GM21390 (cell line): ENCODE results near the gene MRPL50.

ENCODE experiments used
- ATAC-seq: cut with Tn5 transposase; IDR thresholded peaks from one replicate; pipeline ENCODE4 v1.9.1; 2021; ENCODE audit not compliant: unreplicated experiment

MRPL50 gene

GRCh38 chr9:101398068-101398929, at the start of gene MRPL50, which contains the start of gene ZNF189:
MRPL50 (minus strand) TSS chr9:101398618; CDS start chr9:101398592, 26 bp downstream.
ZNF189 (plus strand) TSS chr9:101398851; CDS start chr9:101399157, 306 bp downstream.
- peak; percentile 98 for ATAC-seq

DNA sequence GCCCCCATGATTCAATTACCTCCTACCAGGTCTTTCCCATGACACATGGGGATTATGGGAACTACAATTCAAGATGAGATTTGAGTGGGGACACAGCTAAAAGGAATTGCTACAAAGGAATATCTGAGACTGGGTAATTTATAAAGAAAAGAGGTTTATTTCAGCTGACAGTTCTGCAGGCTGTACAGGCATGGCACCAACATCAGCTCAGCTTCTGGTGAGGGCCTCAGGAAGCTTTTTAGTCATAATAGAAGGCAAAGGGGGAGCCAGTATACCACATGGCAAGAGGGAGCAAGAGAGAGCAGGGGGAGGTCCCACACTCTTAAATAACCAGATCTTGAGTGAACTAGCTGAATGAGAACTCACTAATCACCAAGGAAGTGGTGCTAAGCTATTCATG, 48.3 kb upstream of the MRPL50 start:
- no peak for ATAC-seq

DNA sequence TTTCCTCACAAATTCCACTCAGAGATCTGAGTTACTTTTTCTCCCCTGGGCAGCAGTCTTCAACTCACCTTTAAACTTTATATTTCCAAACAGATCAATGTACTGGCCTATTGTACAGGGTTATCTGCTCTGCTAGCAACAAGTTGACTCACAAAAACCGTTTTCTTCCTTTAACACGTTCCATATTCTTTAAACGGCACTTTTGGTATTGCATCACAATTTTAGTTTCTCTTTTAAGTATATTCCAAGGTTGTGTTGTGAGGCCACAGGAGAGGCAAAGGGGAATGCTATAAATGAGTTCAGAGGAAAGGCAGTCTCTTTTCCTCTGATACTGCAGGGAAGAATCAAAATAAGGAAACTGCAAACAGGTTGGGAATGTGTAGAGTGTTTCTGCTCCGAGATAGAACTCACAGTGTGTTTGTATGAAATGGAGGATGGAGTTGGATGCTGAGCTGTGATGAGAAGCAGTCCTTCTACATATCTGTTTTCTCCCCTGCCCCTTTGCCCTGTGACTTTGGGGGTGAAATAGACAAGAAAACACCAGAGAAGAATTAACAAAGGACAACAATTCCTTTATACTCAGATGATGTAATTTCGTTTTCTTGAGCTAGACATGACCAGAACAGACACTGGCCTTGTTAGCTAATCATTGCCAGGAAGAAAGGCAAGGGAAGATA, 47.1 kb upstream of the MRPL50 start:
- ATAC-seq = no peak

- no peak for ATAC-seq
Observed at GRCh38 chr9:101443364-101443771, 45.0 kb upstream of the MRPL50 start.

DNA sequence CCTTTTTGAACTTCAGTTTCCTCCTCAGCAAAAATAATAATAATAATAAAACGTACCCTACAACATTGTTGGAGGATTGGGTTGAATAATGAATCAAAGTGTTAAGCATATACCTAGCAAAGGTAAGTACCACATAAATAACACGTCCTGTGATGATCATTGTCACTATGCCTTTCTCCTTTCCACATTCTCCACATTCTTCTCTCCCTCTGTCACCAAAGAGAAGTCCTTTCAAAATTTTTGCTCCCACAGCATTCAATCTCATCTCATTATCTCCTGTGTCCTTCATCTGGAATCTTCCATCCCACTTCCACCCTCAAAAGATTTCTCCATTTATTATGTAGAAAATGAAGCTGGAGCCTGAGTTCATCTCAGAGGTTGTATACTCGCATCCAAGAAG, 44.3 kb upstream of the MRPL50 start:
- no peak for ATAC-seq

- no peak for ATAC-seq
Observed at GRCh38 chr9:101442318-101442717, 43.9 kb upstream of the MRPL50 start.

DNA sequence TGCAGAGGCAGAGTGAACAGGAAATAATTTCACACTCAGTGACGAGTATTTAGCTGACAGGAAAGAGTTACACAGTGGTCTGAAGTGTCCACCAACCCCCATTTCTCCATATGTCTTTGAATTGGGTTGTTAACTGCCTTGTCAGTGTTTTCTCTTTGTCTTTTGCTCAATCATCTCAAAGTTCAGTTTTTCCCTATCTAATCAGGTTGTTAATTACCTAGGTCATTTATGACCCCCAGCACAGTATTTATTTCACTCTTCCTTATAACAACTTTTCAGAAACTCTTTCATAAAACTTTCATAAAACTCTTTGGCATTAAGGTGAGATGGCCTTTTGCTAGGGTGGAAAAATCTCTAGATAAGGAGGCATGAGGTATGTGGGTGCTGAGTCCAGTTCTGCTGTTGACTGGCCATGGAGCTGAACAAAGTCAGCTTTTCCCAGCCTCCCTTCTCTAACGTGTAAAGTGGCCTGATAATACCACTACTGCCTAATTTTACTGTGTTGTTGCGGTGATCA, 42.4 kb upstream of the MRPL50 start:
- no peak for ATAC-seq

DNA sequence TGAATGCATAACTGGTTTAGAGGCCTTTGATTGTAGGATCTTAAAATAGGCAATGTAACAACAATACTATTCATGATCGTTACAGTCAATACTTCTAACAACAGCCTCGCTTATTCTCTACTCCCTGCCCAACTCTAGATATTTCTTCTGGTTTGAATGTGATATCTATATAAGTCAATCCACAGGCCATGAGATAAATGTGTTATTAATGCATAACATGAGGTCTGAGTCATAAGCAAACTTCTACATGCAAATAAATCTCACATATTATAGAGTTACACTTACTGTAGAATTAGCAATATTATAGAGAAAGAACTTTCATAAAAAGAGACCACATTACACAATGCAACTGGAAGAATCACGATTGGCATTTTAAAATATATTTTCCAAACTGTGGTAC, 40.1 kb upstream of the MRPL50 start:
- ATAC-seq = no peak

- no peak for ATAC-seq
Observed at GRCh38 chr9:101437806-101438232, 39.4 kb upstream of the MRPL50 start.

- no peak for ATAC-seq
Observed at GRCh38 chr9:101435601-101436079, 37.2 kb upstream of the MRPL50 start, which contains the start of gene ALDOB. ALDOB (minus strand) TSS chr9:101435774; CDS start chr9:101430887, 4,887 bp downstream.

DNA sequence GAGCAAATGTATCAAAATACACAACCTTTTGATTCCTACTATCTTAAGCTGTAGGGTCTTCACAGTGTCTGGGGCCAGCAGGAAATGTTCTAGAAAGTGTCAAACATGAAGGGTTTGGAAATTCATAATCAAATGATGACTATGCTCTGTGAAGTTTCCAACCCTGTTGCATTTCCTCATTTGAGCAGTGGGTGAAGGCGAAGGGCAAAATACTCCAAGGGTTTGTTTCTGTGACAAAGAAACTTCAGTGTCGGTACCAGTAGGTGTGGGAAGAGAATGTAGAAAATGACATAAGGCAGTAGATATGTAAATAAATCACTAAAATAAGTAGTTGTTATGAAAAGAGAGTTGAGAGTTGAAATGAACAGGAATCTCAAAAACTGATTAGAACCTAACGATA, 36.6 kb upstream of the MRPL50 start:
- no peak for ATAC-seq

DNA sequence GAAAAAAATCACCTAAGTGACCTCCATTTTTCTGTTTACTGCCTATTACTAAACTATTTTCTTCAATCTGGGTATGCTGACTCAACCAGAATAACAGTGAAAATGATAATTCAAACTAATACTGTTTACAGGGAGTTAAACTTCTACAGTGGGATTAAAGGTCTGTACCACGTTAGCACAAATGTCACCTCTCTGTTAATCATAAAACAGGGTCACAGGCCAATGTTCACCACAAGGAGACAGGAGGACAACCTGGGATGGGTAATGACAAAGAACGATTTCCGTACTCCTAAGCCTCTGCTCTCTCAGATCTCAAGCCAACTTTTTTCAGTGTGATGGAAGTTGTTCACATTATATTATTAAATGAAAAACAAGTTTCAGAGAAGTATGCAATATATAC, 34.8 kb upstream of the MRPL50 start:
- no peak for ATAC-seq

GRCh38 chr9:101432740-101433139, 34.3 kb upstream of the MRPL50 start:
- ATAC-seq = no peak

DNA sequence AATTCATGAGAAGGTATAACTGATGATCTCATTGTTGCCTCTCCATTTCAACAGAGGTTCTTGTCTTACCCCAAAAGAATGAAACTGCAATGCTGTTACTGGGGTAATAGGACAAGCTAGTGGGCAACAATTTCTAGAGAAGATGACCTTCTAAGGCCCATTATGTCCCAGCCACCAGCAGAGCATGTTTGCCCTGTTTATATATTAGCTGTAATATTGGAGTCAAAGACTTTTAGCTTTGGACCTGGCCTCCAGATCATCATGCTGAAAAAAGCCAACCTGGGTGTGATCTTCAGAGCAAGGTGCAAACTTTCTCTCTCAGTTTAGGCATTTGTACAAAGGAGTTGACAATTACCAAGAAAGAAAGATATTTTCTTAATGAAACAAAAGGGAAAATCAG, 33.8 kb upstream of the MRPL50 start:
- no peak for ATAC-seq

GRCh38 chr9:101429736-101430135, 31.3 kb upstream of the MRPL50 start:
- no peak for ATAC-seq

GRCh38 chr9:101428909-101429308, 30.5 kb upstream of the MRPL50 start:
- ATAC-seq = no peak

- peak; percentile 69 for ATAC-seq
Observed at GRCh38 chr9:101427957-101428655, 29.7 kb upstream of the MRPL50 start.

GRCh38 chr9:101427358-101427757, 28.9 kb upstream of the MRPL50 start:
- ATAC-seq = no peak

- no peak for ATAC-seq
Observed at GRCh38 chr9:101421653-101422065, 23.2 kb upstream of the MRPL50 start.

DNA sequence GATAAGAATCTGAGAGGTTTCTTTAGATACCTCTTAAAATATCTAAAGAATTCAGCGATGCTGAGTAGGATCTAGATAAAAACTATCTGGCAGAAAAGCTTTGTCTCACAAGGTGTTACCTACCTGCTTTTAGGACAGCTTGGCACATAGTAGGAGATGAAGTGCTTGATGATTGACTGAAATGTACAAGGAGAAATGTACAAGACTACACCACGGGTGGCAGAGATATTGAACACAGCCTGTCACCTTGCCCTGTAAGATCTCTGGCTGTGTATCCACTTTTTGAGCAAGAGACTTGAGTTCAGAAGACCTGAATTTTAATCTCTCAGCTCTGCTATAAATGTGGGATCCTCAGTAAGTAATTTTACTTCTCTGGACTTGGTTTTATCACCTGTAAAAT, 21.4 kb upstream of the MRPL50 start:
- ATAC-seq = no peak
